Keratinocyte (primary cell): ENCODE data around the gene WDR4.

Source experiments
- EZH2 ChIP-seq: IDR thresholded peaks from one replicate; pipeline ENCODE4 v1.6.1; 2012; ENCODE audit warnings: inconsistent platforms, mild to moderate bottlenecking, low read length, moderate library complexity
- TF ChIP-seq, protein P1 (sequence below), 3 experiments: IDR thresholded peaks in 1 of 3; conservative IDR thresholded peaks in 1 of 3; optimal IDR thresholded peaks in 1 of 3; 2 replicates in 2 of 3; 3 replicates in 1 of 3; pipeline versions ENCODE3 to v1.5.1; 2011; ENCODE audit warnings: low read length in 3 of 3, mild to moderate bottlenecking in 3 of 3, moderate library complexity in 2 of 3, control low read depth in 1 of 3, inconsistent platforms in 1 of 3; ENCODE audit not compliant: insufficient read depth in 2 of 3; ENCODE audit errors: extremely low read depth in 1 of 3

DNA sequence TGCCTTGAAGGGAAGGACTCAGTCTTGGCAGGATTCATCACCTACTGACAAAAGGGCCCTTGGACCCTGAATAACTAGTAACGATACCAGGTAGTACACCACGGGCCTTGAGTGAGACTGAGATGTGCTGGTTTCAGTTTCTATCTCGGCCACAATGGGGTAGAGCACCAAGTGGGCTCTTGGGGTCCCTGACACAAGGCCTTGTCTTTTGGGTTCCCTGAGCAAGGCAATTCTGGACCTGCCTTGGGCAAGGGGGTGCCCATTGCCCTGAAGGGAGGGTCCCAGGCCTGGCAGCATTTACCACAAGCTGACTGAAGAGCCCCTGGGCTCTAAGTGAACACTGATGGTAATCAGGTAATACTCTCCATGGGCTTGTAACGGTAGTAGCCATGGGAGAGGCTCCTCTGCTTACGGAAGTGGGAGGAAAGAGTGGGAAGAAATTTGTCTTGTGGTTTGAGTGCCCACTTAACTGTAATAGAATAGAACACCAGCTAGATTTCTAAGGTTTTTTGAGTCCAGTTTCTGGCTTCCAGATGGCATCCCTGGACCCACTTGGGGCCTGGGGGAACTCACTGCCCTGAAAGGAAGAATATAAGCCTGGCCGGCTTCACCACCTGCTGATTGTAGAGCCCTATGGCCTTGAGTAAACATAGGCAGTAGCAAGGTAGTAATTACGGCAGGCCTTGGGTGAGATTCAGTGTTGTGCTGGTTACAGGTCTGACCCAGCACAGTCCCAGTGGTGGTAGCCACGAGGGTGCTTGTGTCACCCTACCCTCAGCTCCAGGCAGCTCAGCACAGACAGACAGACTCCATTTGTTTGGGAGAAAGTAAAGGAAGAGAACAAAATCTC, 58.5 kb downstream of the WDR4 start:
- TF ChIP-seq EZH2 = no peak
- TF ChIP-seq, protein P1, sequence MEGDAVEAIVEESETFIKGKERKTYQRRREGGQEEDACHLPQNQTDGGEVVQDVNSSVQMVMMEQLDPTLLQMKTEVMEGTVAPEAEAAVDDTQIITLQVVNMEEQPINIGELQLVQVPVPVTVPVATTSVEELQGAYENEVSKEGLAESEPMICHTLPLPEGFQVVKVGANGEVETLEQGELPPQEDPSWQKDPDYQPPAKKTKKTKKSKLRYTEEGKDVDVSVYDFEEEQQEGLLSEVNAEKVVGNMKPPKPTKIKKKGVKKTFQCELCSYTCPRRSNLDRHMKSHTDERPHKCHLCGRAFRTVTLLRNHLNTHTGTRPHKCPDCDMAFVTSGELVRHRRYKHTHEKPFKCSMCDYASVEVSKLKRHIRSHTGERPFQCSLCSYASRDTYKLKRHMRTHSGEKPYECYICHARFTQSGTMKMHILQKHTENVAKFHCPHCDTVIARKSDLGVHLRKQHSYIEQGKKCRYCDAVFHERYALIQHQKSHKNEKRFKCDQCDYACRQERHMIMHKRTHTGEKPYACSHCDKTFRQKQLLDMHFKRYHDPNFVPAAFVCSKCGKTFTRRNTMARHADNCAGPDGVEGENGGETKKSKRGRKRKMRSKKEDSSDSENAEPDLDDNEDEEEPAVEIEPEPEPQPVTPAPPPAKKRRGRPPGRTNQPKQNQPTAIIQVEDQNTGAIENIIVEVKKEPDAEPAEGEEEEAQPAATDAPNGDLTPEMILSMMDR (optimal IDR thresholded peaks at IDR 0.05 in 1 of 3, IDR thresholded peaks at IDR 0.05 in 1 of 3, conservative IDR thresholded peaks at IDR 0.05 in 1 of 3; ENCODE audit: extremely low read depth in 1 of 3, insufficient read depth in 2 of 3, low read length in 3 of 3) = no peak
